Astrocyte (in vitro differentiated cells and primary cell): Measurements from ENCODE around the gene SUMO3. TPM values are rescaled to one million over a fixed set of nuclear protein-coding genes. Genes with fewer than 3 reads are reported as not detected.

Source experiments
- DNase-seq: peaks from one replicate; pipeline ENCODE4 v3.0.0-alpha.2; 2010; ENCODE audit warnings: low read depth
- FAIRE-seq: peaks from 2 replicates; lab custom pipeline; 2011; peaks lifted over from hg19 to GRCh38; lab: Jason Lieb, UNC
- H2AFZ ChIP-seq: 2 replicates; pipeline ENCODE4 v1.6.0; 2012; ENCODE audit warnings: low read depth, low read length, inconsistent platforms
- H3K27ac ChIP-seq: 2 replicates; pipeline ENCODE4 v1.5.1; 2011; ENCODE audit warnings: low read depth, low read length, inconsistent platforms
- H3K27me3 ChIP-seq: 2 replicates; pipeline ENCODE4 v1.6.0; 2011; ENCODE audit warnings: low read length, inconsistent platforms; ENCODE audit not compliant: insufficient read depth
- H3K36me3 ChIP-seq: 2 replicates; pipeline ENCODE4 v1.5.1; 2011; ENCODE audit warnings: low read length, inconsistent platforms; ENCODE audit not compliant: insufficient read depth
- H3K4me1 ChIP-seq: 2 replicates; pipeline ENCODE4 v1.5.1; 2011; ENCODE audit warnings: low read length, inconsistent platforms; ENCODE audit not compliant: insufficient read depth
- H3K4me2 ChIP-seq: 2 replicates; pipeline ENCODE4 v1.6.0; 2012; ENCODE audit warnings: low read length, inconsistent platforms
- H3K4me3 ChIP-seq: 2 replicates; pipeline ENCODE4 v1.5.1; 2011; ENCODE audit warnings: low read depth, mild to moderate bottlenecking, low read length, inconsistent platforms; ENCODE audit not compliant: insufficient read depth
- H3K79me2 ChIP-seq: 2 replicates; pipeline ENCODE4 v1.6.0; 2012; ENCODE audit warnings: mild to moderate bottlenecking, low read length, inconsistent platforms; ENCODE audit not compliant: insufficient read depth
- H3K9ac ChIP-seq: 2 replicates; pipeline ENCODE4 v1.6.0; 2012; ENCODE audit warnings: mild to moderate bottlenecking, low read length, inconsistent platforms
- H3K9me3 ChIP-seq: 2 replicates; pipeline ENCODE4 v1.5.1; 2012; ENCODE audit warnings: low read depth, mild to moderate bottlenecking, low read length, inconsistent platforms; ENCODE audit not compliant: insufficient read depth
- H4K20me1 ChIP-seq: 2 replicates; pipeline ENCODE4 v1.6.0; 2012; ENCODE audit warnings: low read length, inconsistent platforms; ENCODE audit not compliant: insufficient read depth
- H3K27ac Mint-ChIP-seq: one replicate; pipeline ENCODE4 v1.8.0; 2021; ENCODE audit warnings: mild to moderate bottlenecking, mixed read lengths; ENCODE audit not compliant: unreplicated experiment
- H3K27me3 Mint-ChIP-seq: one replicate; pipeline ENCODE4 v1.8.0; 2021; ENCODE audit warnings: low read depth, mixed read lengths; ENCODE audit not compliant: unreplicated experiment
- H3K36me3 Mint-ChIP-seq: one replicate; pipeline ENCODE4 v1.8.0; 2021; ENCODE audit warnings: low read depth, mixed read lengths; ENCODE audit not compliant: unreplicated experiment
- H3K4me1 Mint-ChIP-seq: one replicate; pipeline ENCODE4 v1.8.0; 2021; ENCODE audit warnings: low read depth, mixed read lengths; ENCODE audit not compliant: unreplicated experiment
- H3K4me3 Mint-ChIP-seq: one replicate; pipeline ENCODE4 v1.8.0; 2021; ENCODE audit warnings: mild to moderate bottlenecking, moderate library complexity, mixed read lengths; ENCODE audit not compliant: unreplicated experiment
- H3K9me3 Mint-ChIP-seq: one replicate; pipeline ENCODE4 v1.8.0; 2021; ENCODE audit warnings: mild to moderate bottlenecking, mixed read lengths; ENCODE audit not compliant: unreplicated experiment
- EZH2 ChIP-seq: IDR thresholded peaks from 2 replicates; pipeline ENCODE4 v1.6.1; 2012; ENCODE audit warnings: mild to moderate bottlenecking, low read length, inconsistent platforms; ENCODE audit not compliant: insufficient read depth
- total RNA-seq: library from RNA; stranded (reverse); gene quantifications from 2 replicates; pipeline ENCODE4 v1.2.1, GENCODE V29; 2021
- TF ChIP-seq, protein P1 (sequence below): IDR thresholded peaks from 2 replicates; pipeline ENCODE4 v1.5.1; 2011; ENCODE audit warnings: low read depth, mild to moderate bottlenecking, inconsistent platforms, low read length, moderate library complexity; ENCODE audit not compliant: insufficient read depth

The SUMO3 gene
- total RNA-seq, 1 donor from 2014 or later, result 83.5 TPM

GRCh38 chr21:44773291-44773932, 44.5 kb downstream of the SUMO3 start:
- peaks cover 40% of the 10 kb centered on the region for H4K20me1 ChIP-seq
- Mint-ChIP-seq H3K36me3 (peaks cover 25% of the 10 kb centered on the region), H3K4me3 (no peak overlapping the region), H3K27me3 (no peaks in the 10 kb centered on the region), H3K9me3 (peaks cover 1% of the 10 kb centered on the region), H3K4me1 (peaks cover 7% of the 10 kb centered on the region), H3K27ac (no peak overlapping the region)
- no peaks in the 10 kb centered on the region for H3K9me3 ChIP-seq
- H3K9ac ChIP-seq, result no peak overlapping the region
- DNase-seq (no peak), FAIRE-seq (no peak)
- H3K4me3 ChIP-seq, result no peak overlapping the region
- H3K27me3 ChIP-seq, result no peaks in the 10 kb centered on the region
- TF ChIP-seq, protein P1, sequence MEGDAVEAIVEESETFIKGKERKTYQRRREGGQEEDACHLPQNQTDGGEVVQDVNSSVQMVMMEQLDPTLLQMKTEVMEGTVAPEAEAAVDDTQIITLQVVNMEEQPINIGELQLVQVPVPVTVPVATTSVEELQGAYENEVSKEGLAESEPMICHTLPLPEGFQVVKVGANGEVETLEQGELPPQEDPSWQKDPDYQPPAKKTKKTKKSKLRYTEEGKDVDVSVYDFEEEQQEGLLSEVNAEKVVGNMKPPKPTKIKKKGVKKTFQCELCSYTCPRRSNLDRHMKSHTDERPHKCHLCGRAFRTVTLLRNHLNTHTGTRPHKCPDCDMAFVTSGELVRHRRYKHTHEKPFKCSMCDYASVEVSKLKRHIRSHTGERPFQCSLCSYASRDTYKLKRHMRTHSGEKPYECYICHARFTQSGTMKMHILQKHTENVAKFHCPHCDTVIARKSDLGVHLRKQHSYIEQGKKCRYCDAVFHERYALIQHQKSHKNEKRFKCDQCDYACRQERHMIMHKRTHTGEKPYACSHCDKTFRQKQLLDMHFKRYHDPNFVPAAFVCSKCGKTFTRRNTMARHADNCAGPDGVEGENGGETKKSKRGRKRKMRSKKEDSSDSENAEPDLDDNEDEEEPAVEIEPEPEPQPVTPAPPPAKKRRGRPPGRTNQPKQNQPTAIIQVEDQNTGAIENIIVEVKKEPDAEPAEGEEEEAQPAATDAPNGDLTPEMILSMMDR, result no peak
- H3K79me2 ChIP-seq, result peaks cover 11% of the 10 kb centered on the region
- H3K27ac ChIP-seq, result no peak overlapping the region
- no peak overlapping the region for H3K4me2 ChIP-seq
- H2AFZ ChIP-seq, result no peak overlapping the region
- no peaks in the 10 kb centered on the region for H3K4me1 ChIP-seq
- H3K36me3 ChIP-seq, result peaks cover 35% of the 10 kb centered on the region

- H3K27ac ChIP-seq, result no peak overlapping the region
- no peaks in the 10 kb centered on the region for H3K27me3 Mint-ChIP-seq
- H3K36me3 Mint-ChIP-seq, result peaks cover 23% of the 10 kb centered on the region
- no peak overlapping the region for H3K9ac ChIP-seq
- H4K20me1 ChIP-seq, result peaks cover 36% of the 10 kb centered on the region
- H3K4me3 ChIP-seq, result no peak overlapping the region
- H3K9me3 Mint-ChIP-seq, result peaks cover 1% of the 10 kb centered on the region
- H3K27me3 ChIP-seq, result no peaks in the 10 kb centered on the region
- no peak for FAIRE-seq
- H3K4me1 Mint-ChIP-seq, result peaks cover 1% of the 10 kb centered on the region
- H3K4me2 ChIP-seq, result no peak overlapping the region
- H3K27ac Mint-ChIP-seq, result no peak overlapping the region
- H3K36me3 ChIP-seq, result peaks cover 33% of the 10 kb centered on the region
- no peak for DNase-seq
- no peaks in the 10 kb centered on the region for H3K9me3 ChIP-seq
- H3K4me3 Mint-ChIP-seq, result no peak overlapping the region
- H3K4me1 ChIP-seq, result no peaks in the 10 kb centered on the region
- TF ChIP-seq EZH2, result no peak
- TF ChIP-seq, protein P1, result no peak
- H2AFZ ChIP-seq, result no peak overlapping the region
- peaks cover under 1% of the 10 kb centered on the region for H3K79me2 ChIP-seq
Measured at GRCh38 chr21:44771896-44772525, 45.9 kb downstream of the SUMO3 start.
